Erythroblast (primary cell): ENCODE data around the gene SAMD4B.

Experiments
- GATA1 ChIP-seq: IDR thresholded peaks from 2 replicates; pipeline ENCODE4 v1.6.1; 2011; ENCODE audit warnings: low read depth, mild to moderate bottlenecking, control low read depth, low read length, moderate library complexity
- POLR2A ChIP-seq: IDR thresholded peaks from 2 replicates; pipeline ENCODE4 v1.6.1; 2011; ENCODE audit warnings: mild to moderate bottlenecking, low read length

- TF ChIP-seq POLR2A (no peak), GATA1 (no peak)
Measured at GRCh38 chr19:39342647-39343305, 555 bp downstream of the SAMD4B start.
